ENCODE results near the gene MGLL. TPM values are rescaled to one million over a fixed set of nuclear protein-coding genes. Genes with fewer than 3 reads are reported as not detected.

The MGLL gene
- total RNA-seq, 1 experiment from 2014 or later = 0.94 TPM

- ChIA-PET POLR2A (no interaction called here), CTCF (interaction anchor here (2.7 kb wide), 1 partner anchor 11 kb away, joined by 9 read pairs; no protein-coding TSS in a partner anchor)
- peaks cover 14% of the 10 kb centered on the region for H3K9me3 Mint-ChIP-seq
- no peak overlapping the region for H3K4me3 Mint-ChIP-seq
- H3K4me1 Mint-ChIP-seq = no peaks in the 10 kb centered on the region; the same call in 1 of the 2 replicates
- H3K27ac Mint-ChIP-seq = no peak overlapping the region
- H3K36me3 Mint-ChIP-seq = 0 out of 2 replicates have a peak, but pooled peaks cover 4% of the 10 kb centered on the region
- DNase-seq (ENCODE audit: low spot score) (no peak), ATAC-seq (no peak)
- TF ChIP-seq NFE2L1 (CRISPR knock-in tag; IDR thresholded peaks at IDR 0.05) (no peak), E2F1 (CRISPR knock-in tag; IDR thresholded peaks at IDR 0.05) (no peak), E2F4 (CRISPR knock-in tag; IDR thresholded peaks at IDR 0.05; ENCODE audit: borderline replicate concordance, low read depth) (no peak), ATF3 (CRISPR knock-in tag; conservative IDR thresholded peaks at IDR 0.05) (no peak), HMGXB4 (CRISPR knock-in tag; IDR thresholded peaks at IDR 0.05) (no peak), RELA (CRISPR knock-in tag; IDR thresholded peaks at IDR 0.05; ENCODE audit: borderline replicate concordance) (no peak), ZNF317 (CRISPR knock-in tag; IDR thresholded peaks at IDR 0.05; ENCODE audit: borderline replicate concordance, low read depth) (no peak), TP53 (CRISPR knock-in tag; IDR thresholded peaks at IDR 0.05) (no peak), CDX4 (CRISPR knock-in tag; IDR thresholded peaks at IDR 0.05; ENCODE audit: borderline replicate concordance) (no peak), ZNF512 (CRISPR knock-in tag; IDR thresholded peaks at IDR 0.05; ENCODE audit: borderline replicate concordance) (no peak), ZSCAN18 (CRISPR knock-in tag; IDR thresholded peaks at IDR 0.05) (no peak), SMAD3 (CRISPR knock-in tag; IDR thresholded peaks at IDR 0.05; ENCODE audit: borderline replicate concordance) (no peak), E2F5 (CRISPR knock-in tag; IDR thresholded peaks at IDR 0.05) (no peak)
- no peaks in the 10 kb centered on the region for H3K27me3 Mint-ChIP-seq (ENCODE audit: low read depth)
Observed at GRCh38 chr3:127779747-127780146, 42.6 kb downstream of the MGLL start.

GRCh38 chr3:127777921-127778656, 44.2 kb downstream of the MGLL start:
- H3K27me3 Mint-ChIP-seq (ENCODE audit: low read depth) = no peaks in the 10 kb centered on the region
- CTCF ChIA-PET = interaction anchor here (1.1 to 2.7 kb wide), 2 partner anchors 13 to 98 kb away, joined by 3 to 9 read pairs; no protein-coding TSS in a partner anchor
- peaks cover 14% of the 10 kb centered on the region for H3K9me3 Mint-ChIP-seq
- POLR2A ChIA-PET = no interaction called here
- H3K27ac Mint-ChIP-seq = no peak overlapping the region
- 0 out of 2 replicates have a peak, but pooled peaks cover 4% of the 10 kb centered on the region for H3K36me3 Mint-ChIP-seq
- H3K4me3 Mint-ChIP-seq = no peak overlapping the region
- ATAC-seq (no peak), DNase-seq (ENCODE audit: low spot score) (no peak)
- H3K4me1 Mint-ChIP-seq = no peaks in the 10 kb centered on the region
- TF ChIP-seq FOXJ3 (CRISPR knock-in tag; IDR thresholded peaks at IDR 0.05; ENCODE audit: borderline replicate concordance) (no peak), ZBTB21 (CRISPR knock-in tag; IDR thresholded peaks at IDR 0.05; ENCODE audit: borderline replicate concordance) (no peak), ZNF425 (CRISPR knock-in tag; conservative IDR thresholded peaks at IDR 0.05) (no peak), ATF3 (CRISPR knock-in tag; conservative IDR thresholded peaks at IDR 0.05) (no peak), MAX (CRISPR knock-in tag; IDR thresholded peaks at IDR 0.05) (no peak), TEAD4 (CRISPR knock-in tag; IDR thresholded peaks at IDR 0.05) (no peak), SP1 (CRISPR knock-in tag; conservative IDR thresholded peaks at IDR 0.05) (no peak), ZNF423 (CRISPR knock-in tag; IDR thresholded peaks at IDR 0.05) (no peak), SMAD3 (CRISPR knock-in tag; IDR thresholded peaks at IDR 0.05; ENCODE audit: borderline replicate concordance) (no peak)
